GM10266 (cell line): Measurements from ENCODE around the gene PPM1N.

ENCODE experiments used
- DNase-seq: peaks from one replicate; pipeline ENCODE4 v3.0.0; 2012; ENCODE audit errors: extremely low spot score
- TF ChIP-seq, protein P1 (sequence below): IDR thresholded peaks from 2 replicates; pipeline ENCODE4 v1.5.1; 2012; ENCODE audit warnings: mild to moderate bottlenecking, low read depth; ENCODE audit not compliant: control insufficient read depth, insufficient read depth; ENCODE audit errors: missing control alignments

PPM1N gene

DNA sequence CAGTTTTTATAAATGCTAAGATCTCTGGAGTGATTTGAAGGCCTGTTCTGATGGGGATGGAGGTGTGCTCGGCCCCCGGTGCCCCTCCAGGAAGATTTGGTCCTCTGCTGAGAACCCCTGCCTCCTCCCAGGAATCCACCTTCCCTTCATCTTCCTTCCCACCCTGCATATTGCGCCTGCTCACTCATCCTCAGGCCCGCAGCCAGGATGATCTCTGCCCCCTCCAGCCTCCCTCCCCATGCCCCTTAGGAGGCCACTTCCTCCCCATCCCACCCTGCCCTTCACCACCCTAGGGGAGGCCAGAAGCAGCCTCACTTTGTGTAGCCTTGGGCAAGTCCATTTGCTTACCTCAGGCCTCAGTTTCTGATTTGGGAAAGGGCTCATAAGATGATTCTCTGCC is 28.7 kb downstream of the PPM1N start:
- DNase-seq = no peak
- TF ChIP-seq, protein P1, sequence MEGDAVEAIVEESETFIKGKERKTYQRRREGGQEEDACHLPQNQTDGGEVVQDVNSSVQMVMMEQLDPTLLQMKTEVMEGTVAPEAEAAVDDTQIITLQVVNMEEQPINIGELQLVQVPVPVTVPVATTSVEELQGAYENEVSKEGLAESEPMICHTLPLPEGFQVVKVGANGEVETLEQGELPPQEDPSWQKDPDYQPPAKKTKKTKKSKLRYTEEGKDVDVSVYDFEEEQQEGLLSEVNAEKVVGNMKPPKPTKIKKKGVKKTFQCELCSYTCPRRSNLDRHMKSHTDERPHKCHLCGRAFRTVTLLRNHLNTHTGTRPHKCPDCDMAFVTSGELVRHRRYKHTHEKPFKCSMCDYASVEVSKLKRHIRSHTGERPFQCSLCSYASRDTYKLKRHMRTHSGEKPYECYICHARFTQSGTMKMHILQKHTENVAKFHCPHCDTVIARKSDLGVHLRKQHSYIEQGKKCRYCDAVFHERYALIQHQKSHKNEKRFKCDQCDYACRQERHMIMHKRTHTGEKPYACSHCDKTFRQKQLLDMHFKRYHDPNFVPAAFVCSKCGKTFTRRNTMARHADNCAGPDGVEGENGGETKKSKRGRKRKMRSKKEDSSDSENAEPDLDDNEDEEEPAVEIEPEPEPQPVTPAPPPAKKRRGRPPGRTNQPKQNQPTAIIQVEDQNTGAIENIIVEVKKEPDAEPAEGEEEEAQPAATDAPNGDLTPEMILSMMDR = no peak

DNA sequence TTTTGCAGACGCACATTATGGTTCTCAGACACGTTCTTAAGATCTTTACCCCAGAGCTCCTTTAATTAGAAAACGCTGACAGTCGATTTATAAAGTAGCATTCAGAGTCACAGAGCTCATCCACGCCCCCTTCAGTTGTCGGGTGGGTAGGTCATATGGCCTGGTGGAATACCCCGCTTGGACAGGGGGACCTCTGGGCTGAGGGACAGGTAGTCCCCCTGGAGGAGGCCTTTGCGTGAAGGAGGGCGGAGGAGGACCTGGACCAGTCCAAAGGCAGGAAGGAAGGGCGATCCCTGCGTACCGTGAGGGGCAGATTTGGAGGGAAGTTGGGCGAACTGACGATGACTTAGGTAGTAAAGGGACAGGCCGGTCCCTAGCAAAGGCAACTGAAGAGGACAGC is 29.5 kb downstream of the PPM1N start:
- TF ChIP-seq, protein P1 = no peak
- DNase-seq = no peak

DNA sequence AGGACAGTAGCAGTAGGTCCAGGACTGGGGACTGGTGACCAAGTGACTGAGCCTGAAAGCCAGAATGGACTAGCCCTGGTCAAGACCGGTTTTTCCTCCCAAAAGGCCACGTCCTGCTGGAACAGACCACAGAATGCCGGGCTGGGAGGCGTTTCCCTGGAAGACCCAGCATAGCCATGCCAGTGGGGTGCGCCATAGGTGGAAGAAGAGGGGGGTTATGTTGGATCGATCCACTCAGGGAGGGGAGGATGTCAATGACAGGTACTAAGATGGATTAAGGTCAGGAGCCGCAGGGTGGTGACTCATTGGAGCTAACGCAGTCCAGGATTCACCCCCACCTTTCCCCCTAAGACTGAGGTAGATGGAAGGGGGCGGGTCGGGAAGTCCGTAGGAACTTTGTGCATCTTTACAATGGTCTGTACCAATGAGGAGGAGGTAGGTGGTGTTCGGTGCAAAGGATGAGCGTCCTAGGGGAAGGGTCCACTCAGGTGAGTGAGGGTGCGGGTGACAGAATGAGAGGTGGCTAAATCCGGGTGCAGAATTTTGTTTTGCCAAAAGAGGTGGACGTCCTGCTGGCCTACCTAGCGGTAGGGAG is 30.0 kb downstream of the PPM1N start:
- no peak for DNase-seq
- TF ChIP-seq, protein P1 = no peak

DNA sequence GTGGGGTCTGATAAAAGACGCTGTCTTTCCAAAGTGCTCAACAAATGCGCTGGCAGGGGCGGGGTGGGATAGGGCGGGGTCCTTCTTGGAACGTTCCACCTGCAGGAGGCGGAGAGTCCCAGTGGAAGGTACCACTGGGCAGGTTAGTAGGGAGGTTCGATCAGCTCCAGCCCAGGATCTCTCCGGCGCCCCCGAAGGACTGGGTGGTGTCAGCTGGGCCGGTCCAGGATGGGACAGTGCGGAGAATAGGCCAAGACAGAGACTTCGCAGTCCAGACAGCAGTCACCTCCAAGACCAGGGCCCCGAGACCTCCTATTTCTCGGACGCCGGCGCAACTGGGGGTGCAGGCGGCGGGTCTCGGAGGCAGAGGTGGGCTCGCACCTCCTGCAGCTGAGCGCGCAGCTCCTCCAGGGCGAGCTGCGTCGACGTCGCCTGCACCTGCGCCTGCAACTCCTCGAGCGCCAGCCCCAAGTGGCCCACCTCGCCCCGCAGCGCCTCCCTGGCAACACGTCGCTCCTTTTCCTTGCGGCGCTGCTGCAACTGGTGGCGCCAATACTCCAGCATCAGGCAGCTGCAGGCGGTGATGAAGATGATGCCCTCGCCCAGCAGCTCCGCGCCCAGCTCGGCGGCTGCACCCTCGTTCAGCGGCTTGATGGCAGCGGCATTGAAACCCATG is 30.6 kb downstream of the PPM1N start:
- TF ChIP-seq, protein P1 = no peak
- peak; percentile 19 for DNase-seq

DNA sequence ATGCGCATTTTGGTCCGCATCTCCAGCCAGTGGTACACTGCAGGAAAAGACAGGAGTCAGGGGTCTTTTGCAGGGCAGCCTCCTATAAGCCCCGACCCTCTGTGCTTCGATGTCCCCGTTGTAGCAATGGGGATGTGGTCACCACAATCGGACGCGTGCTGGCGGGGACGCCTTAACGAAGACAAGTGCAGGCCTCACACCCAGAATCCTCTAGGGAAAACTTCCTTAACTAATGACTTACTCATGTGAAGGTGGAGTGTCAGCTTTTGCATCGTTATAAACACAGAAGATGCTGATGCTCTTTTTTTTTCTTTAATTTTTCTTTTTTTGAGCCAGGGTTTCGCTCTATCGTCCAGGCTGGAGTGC is 31.2 kb downstream of the PPM1N start:
- TF ChIP-seq, protein P1 = no peak
- DNase-seq = no peak

DNA sequence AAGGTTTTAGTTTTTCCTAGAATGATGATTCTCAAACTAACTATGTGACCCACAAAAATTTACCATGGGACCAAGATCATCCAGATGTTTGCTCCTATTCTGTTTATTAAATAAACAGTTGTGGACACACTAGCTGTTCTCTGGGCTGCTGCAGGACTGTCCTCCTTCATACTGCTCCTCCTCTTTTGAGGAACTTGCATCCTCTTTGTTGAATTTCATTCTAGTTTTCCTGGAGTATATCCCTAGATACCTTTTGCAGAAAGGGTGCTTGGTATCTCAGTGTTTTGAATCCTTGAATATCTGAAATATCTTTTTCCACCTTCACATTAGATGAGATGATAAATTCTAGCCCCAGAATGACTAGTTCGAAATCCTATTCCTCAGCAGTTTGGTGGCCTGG is 33.1 kb downstream of the PPM1N start:
- DNase-seq = no peak
- TF ChIP-seq, protein P1 = no peak

DNA sequence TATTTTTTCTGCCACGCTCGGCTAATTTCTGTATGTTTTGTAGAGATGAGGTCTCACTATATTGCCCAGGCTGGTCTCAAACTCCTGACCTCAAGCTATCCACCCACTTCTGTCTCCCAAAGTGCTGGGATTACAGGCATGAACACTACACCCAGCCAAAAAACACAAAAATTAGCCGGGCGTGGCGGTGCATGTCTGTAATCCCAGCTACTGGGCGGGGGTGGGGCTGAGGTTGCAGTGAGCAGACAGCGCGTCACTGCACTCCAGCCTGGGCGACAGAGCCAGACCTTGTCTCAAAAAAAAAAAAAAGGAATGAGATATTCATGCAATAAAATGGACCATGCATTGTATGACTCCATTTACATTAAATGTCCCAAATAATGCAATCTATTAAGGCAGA is 41.2 kb downstream of the PPM1N start:
- DNase-seq = no peak
- TF ChIP-seq, protein P1 = no peak
